HFFc6 (cell line): ENCODE results near the gene ASCC2. TPM values are rescaled to one million over a fixed set of nuclear protein-coding genes. Genes with fewer than 3 reads are reported as not detected.

Experiments used
- DNase-seq: peaks from one replicate; pipeline ENCODE4 v3.0.0-alpha.2; 2018
- H3K27ac Mint-ChIP-seq: 2 replicates; pipeline ENCODE4 v1.8.0; 2020; ENCODE audit warnings: mild to moderate bottlenecking, mixed read lengths
- H3K27me3 Mint-ChIP-seq: 2 replicates; pipeline ENCODE4 v1.8.0; 2021; ENCODE audit warnings: mild to moderate bottlenecking, moderate library complexity, mixed read lengths; ENCODE audit not compliant: insufficient read depth
- H3K36me3 Mint-ChIP-seq: 2 replicates; pipeline ENCODE4 v1.8.0; 2021; ENCODE audit warnings: low read depth, mixed read lengths
- H3K4me1 Mint-ChIP-seq: 2 replicates; pipeline ENCODE4 v1.8.0; 2020; ENCODE audit warnings: low read depth, mixed read lengths
- H3K4me3 Mint-ChIP-seq: 2 replicates; pipeline ENCODE4 v1.8.0; 2020; ENCODE audit warnings: mild to moderate bottlenecking, moderate library complexity, mixed read lengths
- H3K9me3 Mint-ChIP-seq: 2 replicates; pipeline ENCODE4 v1.8.0; 2020; ENCODE audit warnings: mild to moderate bottlenecking, mixed read lengths
- total RNA-seq, 6 experiments: library from RNA; stranded (reverse); fragmentation: NEBNext Ultra II Directional; extraction: Animal tissue kit (Norgen Biotek cat#: 25700); gene quantifications; 2 replicates in 1 of 6; 3 replicates in 5 of 6; pipeline ENCODE4 v1.2.3, GENCODE V29; 2021
- TF ChIP-seq, protein P1 (sequence below): fragments of 200-600 bp; sonication (generic); IDR thresholded peaks from 2 replicates; pipeline ENCODE4 v1.5.0; 2021; ENCODE audit warnings: antibody characterized with exemption, mild to moderate bottlenecking

ASCC2 gene
- total RNA-seq, 6 experiments from 2014 or later, result 60.1 to 73.6 (median 66.4) TPM

- no peak for DNase-seq
- no peaks in the 10 kb centered on the region for H3K9me3 Mint-ChIP-seq
- H3K4me3 Mint-ChIP-seq, result no peak overlapping the region
- H3K4me1 Mint-ChIP-seq, result peaks cover 8% of the 10 kb centered on the region
- no peak overlapping the region for H3K27ac Mint-ChIP-seq
- H3K36me3 Mint-ChIP-seq, result peaks cover 10% of the 10 kb centered on the region
- H3K27me3 Mint-ChIP-seq, result no peaks in the 10 kb centered on the region; the same call in 1 of the 2 replicates
- TF ChIP-seq, protein P1, sequence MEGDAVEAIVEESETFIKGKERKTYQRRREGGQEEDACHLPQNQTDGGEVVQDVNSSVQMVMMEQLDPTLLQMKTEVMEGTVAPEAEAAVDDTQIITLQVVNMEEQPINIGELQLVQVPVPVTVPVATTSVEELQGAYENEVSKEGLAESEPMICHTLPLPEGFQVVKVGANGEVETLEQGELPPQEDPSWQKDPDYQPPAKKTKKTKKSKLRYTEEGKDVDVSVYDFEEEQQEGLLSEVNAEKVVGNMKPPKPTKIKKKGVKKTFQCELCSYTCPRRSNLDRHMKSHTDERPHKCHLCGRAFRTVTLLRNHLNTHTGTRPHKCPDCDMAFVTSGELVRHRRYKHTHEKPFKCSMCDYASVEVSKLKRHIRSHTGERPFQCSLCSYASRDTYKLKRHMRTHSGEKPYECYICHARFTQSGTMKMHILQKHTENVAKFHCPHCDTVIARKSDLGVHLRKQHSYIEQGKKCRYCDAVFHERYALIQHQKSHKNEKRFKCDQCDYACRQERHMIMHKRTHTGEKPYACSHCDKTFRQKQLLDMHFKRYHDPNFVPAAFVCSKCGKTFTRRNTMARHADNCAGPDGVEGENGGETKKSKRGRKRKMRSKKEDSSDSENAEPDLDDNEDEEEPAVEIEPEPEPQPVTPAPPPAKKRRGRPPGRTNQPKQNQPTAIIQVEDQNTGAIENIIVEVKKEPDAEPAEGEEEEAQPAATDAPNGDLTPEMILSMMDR, result no peak
Measured at GRCh38 chr22:29742326-29742725, 95.7 kb downstream of the ASCC2 start.

GRCh38 chr22:29741926-29742325 is 96.1 kb downstream of the ASCC2 start:
- TF ChIP-seq, protein P1, result no peak
- Mint-ChIP-seq H3K4me1 (peaks cover 8% of the 10 kb centered on the region), H3K9me3 (no peaks in the 10 kb centered on the region), H3K4me3 (no peak overlapping the region), H3K27ac (no peak overlapping the region), H3K27me3 (no peaks in the 10 kb centered on the region; the same call in 1 of the 2 replicates), H3K36me3 (peaks cover 10% of the 10 kb centered on the region; the same call in 1 of the 2 replicates)
- DNase-seq, result no peak

GRCh38 chr22:29740216-29740615 is 97.9 kb downstream of the ASCC2 start:
- H3K4me3 Mint-ChIP-seq, result no peak overlapping the region
- H3K27ac Mint-ChIP-seq, result no peak overlapping the region
- H3K9me3 Mint-ChIP-seq, result no peaks in the 10 kb centered on the region
- H3K27me3 Mint-ChIP-seq, result no peaks in the 10 kb centered on the region; the same call in 1 of the 2 replicates
- H3K4me1 Mint-ChIP-seq, result peaks cover 7% of the 10 kb centered on the region
- TF ChIP-seq, protein P1, result no peak
- no peak for DNase-seq
- peaks cover 7% of the 10 kb centered on the region; the same call in 1 of the 2 replicates for H3K36me3 Mint-ChIP-seq

DNA sequence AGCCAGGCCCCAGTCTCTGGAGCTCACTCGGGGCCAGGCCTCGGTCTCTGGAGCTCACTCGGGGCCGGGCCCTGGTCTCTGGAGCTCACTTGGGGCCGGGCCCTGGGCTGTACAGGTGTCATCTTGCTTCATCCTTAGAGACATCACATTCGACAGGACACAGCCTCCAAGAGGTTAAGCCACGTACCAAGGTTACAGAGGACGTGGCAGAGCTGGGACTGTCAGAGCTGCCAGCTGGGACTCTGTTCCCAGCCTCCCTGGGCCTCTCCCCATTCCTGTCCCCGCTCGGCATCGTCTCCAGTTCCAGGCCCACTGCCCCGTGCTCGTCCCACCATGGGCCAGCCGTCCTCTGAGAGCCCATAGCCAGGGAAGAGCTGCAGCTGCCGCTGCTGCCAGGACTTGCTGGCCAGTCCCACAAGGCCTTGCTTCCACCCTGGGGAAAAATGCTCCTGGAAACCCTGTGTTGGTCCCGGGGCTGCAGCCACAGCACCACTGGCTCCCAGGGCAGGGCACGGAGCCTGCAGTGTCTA is 98.7 kb downstream of the ASCC2 start:
- TF ChIP-seq, protein P1, result no peak
- peaks cover 7% of the 10 kb centered on the region; the same call in 1 of the 2 replicates for H3K36me3 Mint-ChIP-seq
- no peaks in the 10 kb centered on the region for H3K9me3 Mint-ChIP-seq
- no peak overlapping the region for H3K27ac Mint-ChIP-seq
- H3K4me3 Mint-ChIP-seq, result no peak overlapping the region
- DNase-seq, result no peak
- no peaks in the 10 kb centered on the region; the same call in 1 of the 2 replicates for H3K27me3 Mint-ChIP-seq
- no peaks in the 10 kb centered on the region for H3K4me1 Mint-ChIP-seq

Other genes starting within 250 kb of the ASCC2 start
- gene NF2, start 234.6 kb downstream of the ASCC2 start, total RNA-seq, result 100 to 1,000 TPM; 161 to 184 (median 176) TPM
- gene CABP7, start 118.3 kb downstream of the ASCC2 start, total RNA-seq, result not detected
- gene ZMAT5, start 71.3 kb downstream of the ASCC2 start, total RNA-seq, result 10 to 100 TPM; 24.9 to 28.6 (median 26.1) TPM
- 100 to 1,000 TPM; 137 to 153 (median 150) TPM for gene UQCR10, start 70.9 kb downstream of the ASCC2 start, total RNA-seq
- 10 to 100 TPM; 19.0 to 27.0 (median 21.7) TPM for gene MTMR3, start 44.9 kb upstream of the ASCC2 start, total RNA-seq
- not detected for gene HORMAD2, start 242.2 kb upstream of the ASCC2 start, total RNA-seq